Prostate gland (tissue), 2 donors: ENCODE results near the gene SEL1L3.

Experiments
- CTCF ChIP-seq, 4 experiments: fragments of 200-600 bp in 2 of 4; fragments of 450-650 bp in 2 of 4; sonication (generic) in 2 of 4; IDR thresholded peaks; 1 replicate in 3 of 4; 2 replicates in 1 of 4; pipeline ENCODE4 v1.5.1; 2016 to 2019; ENCODE audit warnings: antibody characterized with exemption in 4 of 4, mild to moderate bottlenecking in 2 of 4, moderate library complexity in 2 of 4
- POLR2A ChIP-seq: fragments of 450-650 bp; IDR thresholded peaks from one replicate; pipeline ENCODE4 v1.6.1; 2016; ENCODE audit warnings: antibody characterized with exemption, mild to moderate bottlenecking
- POLR2AphosphoS5 ChIP-seq: sonication (generic); formaldehyde crosslinking; IDR thresholded peaks from one replicate; pipeline ENCODE4 v1.6.1; 2017; ENCODE audit warnings: antibody characterized with exemption

- no peak for TF ChIP-seq POLR2A
- no peak for TF ChIP-seq CTCF (IDR thresholded peaks at IDR 0.05)
- no peak for TF ChIP-seq POLR2AphosphoS5
These were observed 134.9 kb downstream of the SEL1L3 start for GRCh38 chr4:25727711-25728493.
